ENCODE data around the gene SGO1. TPM values are rescaled to one million over a fixed set of nuclear protein-coding genes. Genes with fewer than 3 reads are reported as not detected.

SGO1 gene
- total RNA-seq: 6.6 and 7.6 TPM in 2 replicates

GRCh38 chr3:20185679-20186599 is at the start of gene SGO1:
Gene SGO1, minus strand, starts transcription at chr3:20186206. Its CDS starts 2,179 bp downstream, at chr3:20184027.

Other genes starting within 250 kb of the SGO1 start
- 46.1 and 55.1 TPM in 2 replicates for gene RAB5A, start 239.1 kb downstream of the SGO1 start, total RNA-seq
- not detected in 2 replicates for gene PP2D1, start 173.9 kb downstream of the SGO1 start, total RNA-seq
- 3.5 and 6.4 TPM in 2 replicates for gene KAT2B, start 145.8 kb downstream of the SGO1 start, total RNA-seq